GM21619 (cell line): Measurements from ENCODE around the gene POLG2.
A peak's percentile ranks its signal among the peaks of the same experiment; 100 is the strongest.
"Not testable (repeated sequence)": the region's sequence is repeated elsewhere in the genome, so short reads cannot be mapped to it uniquely, and the experiment has no call there.

ENCODE experiments used
- ATAC-seq: cut with Tn5 transposase; IDR thresholded peaks from one replicate; pipeline ENCODE4 v1.9.1; 2021; ENCODE audit not compliant: unreplicated experiment

POLG2 gene

GRCh38 chr17:64506201-64506575 lies 9.3 kb upstream of the POLG2 start, which contains the start of gene DDX5:
TSS of gene DDX5 (minus strand) at chr17:64506289. CDS start at chr17:64506119, 170 bp downstream.
- ATAC-seq, result peak; percentile 49

DNA sequence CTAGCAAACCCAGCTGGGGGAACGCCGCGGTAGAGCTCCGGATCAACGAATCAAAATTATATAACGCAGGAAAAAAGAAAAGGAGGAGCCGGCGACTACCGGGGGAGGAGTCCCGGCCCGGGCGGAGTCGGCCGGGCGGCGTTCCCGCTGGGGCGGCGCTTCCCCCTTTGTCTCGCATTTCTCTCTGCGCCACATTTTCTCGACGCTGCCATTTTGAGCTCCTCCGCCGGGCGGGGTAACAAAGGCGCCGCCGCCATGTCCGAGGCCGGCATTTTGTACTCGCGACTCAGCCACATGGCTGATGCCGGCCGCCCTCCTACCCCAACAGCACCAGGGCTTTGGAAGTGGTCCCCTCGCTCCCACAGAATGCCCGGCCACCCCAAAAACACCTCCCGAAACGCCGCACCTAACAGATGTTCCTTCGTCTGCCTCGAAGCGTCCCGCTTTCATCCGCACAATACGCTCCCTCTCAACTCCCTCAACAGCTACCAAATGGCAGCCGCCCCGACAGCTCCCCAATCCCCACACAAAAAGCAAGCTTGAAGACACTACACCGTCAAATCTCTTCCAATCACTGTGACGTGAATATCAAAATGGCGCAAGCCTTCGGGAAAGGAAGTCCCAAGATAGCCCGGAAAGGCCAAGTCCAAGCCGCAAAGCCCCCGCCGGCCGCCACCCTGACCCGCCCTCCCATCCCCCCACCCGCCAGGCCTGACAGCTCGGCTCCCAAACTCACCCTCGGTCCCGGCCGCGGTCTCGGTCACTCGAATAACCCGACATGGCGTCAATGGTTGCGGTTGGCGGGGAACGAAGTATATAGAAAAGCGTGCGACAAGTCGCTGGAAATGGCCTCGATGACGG lies 8.7 kb upstream of the POLG2 start:
- no peak for ATAC-seq

DNA sequence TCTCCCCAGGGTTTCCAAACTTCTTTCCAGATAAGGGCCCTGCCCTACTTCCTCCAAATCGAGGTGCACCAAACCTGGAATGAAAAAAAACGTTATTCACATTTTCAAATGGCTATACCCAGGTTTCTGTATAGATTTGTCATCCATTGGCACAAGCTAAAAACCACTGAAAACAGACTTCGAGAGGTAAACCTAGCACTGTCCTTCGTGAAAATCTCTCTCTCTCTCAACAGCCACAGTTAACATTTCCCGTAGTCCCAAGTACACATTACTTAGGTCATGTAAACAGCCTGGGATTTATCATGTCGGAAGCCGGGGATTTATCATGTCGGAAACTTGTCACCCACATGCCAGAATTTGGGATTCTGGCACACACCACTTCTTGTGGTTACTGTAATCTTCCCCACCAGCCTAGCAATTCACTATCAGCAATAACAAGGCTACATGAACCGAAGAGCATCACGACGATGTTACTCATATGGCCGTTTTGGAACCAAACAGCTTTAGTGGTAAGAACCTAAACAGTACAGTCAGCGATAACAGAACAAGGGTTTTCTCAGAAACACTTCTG lies 8.0 kb upstream of the POLG2 start:
- ATAC-seq, result no peak

DNA sequence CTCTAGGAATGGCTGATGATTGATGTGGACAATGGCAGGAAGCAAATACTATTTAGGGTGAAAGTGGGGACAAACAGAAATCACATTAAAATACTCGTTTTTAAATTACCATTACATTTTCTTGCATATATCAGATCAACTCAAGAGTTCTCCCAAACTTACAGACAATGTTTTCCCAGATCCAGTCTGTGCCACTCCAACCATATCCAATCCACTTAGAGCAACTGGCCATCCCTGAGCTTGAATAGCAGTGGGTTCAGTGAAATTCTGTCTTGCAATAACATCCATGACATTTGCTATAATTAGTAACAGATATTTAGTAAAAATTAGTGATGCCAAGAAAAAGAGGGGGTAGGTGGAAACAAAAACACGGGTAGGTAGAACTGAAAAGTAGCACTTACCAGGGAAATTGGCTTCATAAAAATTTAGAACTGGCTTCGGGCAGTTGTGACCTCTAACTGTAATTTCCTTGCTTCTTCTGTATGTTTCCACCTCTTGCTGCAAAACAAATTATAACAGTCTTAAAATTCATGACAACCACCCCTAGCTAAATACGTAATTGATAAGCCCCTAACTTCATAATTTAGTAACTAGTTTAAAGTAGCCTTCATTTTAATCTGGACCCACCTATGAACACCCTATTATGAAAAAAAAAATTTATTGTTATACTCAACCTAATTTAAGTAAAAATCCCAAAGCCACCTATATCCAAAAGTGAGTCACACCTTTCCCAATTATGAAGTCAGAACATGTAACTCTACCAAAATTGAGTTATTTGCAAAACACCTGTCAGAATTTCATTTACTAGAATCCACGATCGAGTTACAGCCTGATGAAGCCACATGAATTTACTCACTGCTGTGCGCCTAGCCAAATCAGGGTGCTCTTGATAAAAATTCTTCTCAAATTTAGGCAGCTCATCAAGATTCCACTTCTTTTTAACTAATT lies 7.2 kb upstream of the POLG2 start:
- no peak for ATAC-seq

GRCh38 chr17:64503341-64503740 lies 6.5 kb upstream of the POLG2 start:
- no peak for ATAC-seq

- ATAC-seq, result no peak
These were observed 6.0 kb upstream of the POLG2 start for GRCh38 chr17:64502809-64503208.

DNA sequence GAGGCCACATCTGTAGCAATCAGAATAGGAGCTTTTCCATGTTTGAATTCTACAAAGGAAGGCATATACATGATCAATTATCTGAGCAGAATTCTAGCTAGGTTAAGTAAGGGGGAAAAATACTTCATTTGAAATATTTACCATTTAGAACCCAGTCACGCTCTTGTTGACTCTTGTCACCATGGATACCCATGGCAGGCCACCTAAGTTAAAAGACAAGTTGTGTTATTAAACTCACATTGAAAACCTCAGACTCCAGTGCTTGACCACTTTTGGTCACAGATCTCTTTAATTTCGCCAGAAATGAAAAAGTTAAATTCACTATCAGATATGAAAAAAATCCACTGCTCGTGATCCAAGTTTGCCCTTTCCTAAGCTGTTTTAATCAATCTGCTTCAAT lies 5.2 kb upstream of the POLG2 start:
- ATAC-seq, result no peak

DNA sequence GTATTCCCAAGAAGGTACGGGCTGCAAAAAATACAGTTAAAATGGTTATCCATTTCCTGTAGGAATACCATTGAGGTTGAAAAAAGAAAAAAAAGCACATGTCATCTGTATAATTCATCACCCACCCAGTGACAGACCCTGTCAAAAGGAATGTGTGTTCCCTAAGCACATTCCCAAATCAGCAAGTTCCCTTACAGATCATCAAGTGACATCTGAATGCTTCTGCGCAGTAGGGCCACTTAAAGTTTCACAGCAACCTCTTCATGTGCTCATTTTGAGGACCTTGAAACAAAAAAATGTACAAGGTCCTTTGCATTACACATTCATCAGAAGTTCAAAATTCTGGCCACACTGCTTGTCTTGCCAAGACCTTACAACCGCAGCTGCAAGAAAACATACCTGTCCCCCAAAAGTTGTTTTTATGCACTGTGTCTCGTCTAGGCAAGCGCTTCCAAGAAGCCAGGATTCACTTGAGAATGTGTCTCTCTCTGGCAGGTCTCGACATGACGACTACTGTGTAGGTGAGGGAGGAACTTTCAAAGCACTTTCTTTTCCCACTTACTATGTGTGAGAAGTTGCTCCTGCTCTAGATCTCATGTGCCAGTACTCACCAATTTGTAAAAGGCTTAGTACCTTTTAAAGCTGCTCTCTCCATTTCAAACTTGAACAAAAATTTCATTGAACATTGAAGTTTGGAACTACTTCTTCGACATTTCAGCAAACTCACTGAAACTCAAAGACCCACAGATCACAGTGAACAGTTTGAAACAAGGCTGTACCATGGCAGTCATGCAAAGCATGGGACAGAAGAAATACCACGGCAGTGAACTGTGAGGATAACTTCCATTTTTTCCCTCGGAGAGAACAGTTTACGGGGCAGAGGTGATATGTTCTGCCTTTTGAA lies 4.3 kb upstream of the POLG2 start:
- no peak for ATAC-seq

GRCh38 chr17:64500487-64500859 lies 3.6 kb upstream of the POLG2 start:
- ATAC-seq, result no peak

DNA sequence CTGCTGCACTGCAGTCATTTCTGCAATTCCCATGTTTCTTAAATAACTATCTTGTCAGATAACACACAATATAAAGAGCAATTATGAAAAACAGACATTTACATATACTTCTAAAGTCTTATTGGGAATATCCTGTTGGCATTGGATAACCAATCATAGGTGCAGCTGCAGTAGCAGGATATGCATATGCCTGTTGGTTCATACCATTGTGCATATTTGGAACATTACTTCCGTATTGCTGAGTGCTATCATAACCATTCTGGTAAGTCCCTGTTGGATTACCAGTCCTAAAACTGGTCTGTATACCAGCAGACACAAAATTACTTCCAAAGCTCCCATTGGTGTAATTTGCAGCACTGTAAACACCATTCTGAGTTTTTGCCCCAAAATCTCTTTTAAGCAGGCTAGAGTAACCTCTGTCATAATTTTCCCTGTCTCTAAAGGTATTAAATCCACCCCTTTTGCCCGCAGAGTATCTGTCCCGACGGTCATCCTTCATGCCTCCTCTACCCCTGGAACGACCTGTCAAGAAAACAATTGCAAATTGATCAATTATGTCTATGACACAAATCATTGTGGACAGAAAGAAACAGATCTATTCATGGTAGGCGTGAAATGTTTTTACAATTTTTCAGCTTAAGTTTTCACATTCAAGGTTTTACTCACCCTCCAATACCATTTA lies 3.1 kb upstream of the POLG2 start:
- no peak for ATAC-seq

- no peak for ATAC-seq
These were observed 1.7 kb upstream of the POLG2 start for GRCh38 chr17:64498308-64499203.

DNA sequence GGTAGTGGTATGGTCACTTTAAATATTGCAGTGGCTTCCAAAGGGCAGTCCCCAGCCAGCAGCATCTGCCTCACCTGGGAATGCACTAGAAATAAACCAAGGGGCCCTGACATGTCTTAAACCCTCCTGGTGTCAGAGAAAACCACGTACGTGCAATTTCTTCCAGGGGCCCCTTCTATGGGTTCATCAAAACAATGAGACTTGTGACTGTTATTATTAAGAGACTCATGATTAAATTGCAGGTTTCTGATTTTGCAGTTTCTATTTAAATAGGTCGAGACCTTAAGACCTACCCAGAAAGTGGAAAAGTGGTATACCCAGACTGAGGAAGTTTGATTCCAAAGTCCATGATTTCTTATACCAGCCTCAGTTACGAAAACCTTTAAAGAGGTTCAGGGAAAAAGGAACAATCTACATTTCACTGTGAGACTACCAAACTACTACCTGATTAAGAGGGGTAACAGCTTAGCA lies 746 bp upstream of the POLG2 start:
- ATAC-seq, result no peak

DNA sequence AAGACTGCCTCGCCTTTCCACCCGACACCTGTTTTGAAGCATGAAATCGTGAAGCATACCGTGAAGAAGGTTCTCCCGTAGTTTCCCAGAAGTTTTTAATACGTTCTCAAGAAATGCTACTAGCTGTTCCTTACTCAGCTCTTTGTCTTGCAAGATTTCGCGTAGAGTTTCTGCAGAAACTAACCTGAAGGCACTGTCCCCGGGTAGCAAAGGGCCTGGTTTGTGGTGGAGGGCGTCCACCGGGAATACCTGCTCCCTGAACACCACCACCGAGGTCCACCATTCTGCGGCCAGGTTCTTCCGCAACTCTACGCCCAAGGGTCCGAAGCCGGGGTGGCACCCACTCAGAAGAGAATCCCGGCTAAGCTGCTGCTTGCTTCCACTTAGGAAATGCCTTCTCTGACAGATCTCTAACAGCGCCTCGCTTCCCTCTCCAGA lies 487 bp downstream of the POLG2 start:
- no peak for ATAC-seq

DNA sequence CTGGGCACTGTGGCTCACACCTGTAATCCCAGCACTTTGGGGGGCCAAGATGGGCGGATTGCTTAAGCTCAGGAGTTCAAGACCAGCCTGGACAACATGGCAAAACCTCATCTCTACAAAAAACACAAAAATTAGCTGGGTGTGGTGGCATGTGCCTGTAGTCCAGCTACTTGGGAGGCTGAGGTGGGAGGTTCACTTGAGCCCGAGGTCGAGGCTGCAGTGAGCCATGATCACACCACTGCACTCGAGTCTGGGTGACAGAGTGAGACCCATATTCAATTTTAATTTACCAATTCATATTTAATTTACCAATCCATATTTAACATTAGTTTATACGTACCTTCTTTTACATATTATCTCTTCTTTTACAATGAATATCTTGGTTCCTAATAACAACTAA lies 1.6 kb downstream of the POLG2 start:
- ATAC-seq, result not testable (repeated sequence)

GRCh38 chr17:64494121-64494520 lies 2.7 kb downstream of the POLG2 start:
- ATAC-seq, result no peak

DNA sequence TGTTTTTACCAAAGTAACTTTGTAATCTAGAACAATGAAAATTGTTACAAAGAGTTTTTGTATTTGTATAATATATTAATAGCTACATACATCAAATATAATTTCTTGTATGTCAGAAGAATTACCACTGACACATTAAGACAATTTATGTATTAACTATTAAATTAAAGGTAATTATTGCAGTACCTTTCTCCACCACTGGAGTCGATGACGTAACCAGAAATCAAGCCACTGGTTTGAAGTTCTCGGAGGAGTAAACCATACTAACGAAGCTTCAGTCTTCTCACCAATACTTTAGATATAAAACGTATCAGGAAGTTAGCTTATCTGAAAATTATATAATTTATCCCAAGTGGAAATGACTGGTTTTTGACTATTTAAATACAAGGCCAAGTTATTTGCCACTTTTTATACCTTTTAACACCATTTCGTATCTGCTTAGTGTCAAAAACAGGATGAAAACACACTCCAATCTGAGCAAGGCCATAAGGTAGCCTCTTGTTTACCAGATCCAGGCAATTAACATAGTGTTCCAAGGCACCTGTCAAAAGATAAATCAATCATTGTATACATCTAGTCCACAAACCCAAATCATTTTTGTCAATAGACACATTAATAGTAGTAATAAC lies 4.3 kb downstream of the POLG2 start:
- no peak for ATAC-seq

DNA sequence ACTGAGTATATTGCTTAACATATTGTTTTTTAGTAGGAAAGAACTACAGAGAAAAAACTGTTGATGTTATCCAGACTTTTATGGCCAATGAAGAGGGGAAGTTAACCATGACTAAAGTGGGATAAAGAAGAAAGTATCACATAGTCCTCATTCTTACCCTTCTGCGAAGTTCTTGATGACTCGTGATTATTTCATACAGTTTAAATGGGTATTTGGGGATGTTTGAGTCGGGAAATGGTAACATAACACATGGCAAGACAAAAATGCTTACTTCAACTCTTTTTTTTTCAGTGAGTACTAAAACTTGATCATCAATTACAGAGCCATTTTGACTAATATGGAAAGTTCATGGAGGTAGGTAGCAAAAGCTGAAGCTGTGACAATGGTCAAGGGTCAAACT lies 4.9 kb downstream of the POLG2 start:
- no peak for ATAC-seq
